H9 (cell line): ENCODE measurements around the gene ASTN1. TPM values are rescaled to one million over a fixed set of nuclear protein-coding genes. Genes with fewer than 3 reads are reported as not detected.
A peak's percentile ranks its signal among the peaks of the same experiment; 100 is the strongest.

Experiments used
- DNase-seq: peaks from one replicate; pipeline ENCODE4 v3.0.0-alpha.2; 2017
- H2AFZ ChIP-seq: one replicate; pipeline ENCODE4 v1.6.1; 2013; ENCODE audit warnings: mild to moderate bottlenecking, low read length, control low read depth, moderate library complexity
- H2AK5ac ChIP-seq: 2 replicates; pipeline ENCODE4 v1.6.1; 2013; ENCODE audit warnings: low read length, control low read depth, mixed read lengths; ENCODE audit not compliant: insufficient read length
- H2BK120ac ChIP-seq: one replicate; pipeline ENCODE4 v1.6.1; 2013; ENCODE audit warnings: low read depth, mild to moderate bottlenecking, low read length, control low read depth, inconsistent platforms; ENCODE audit not compliant: poor library complexity, severe bottlenecking
- H2BK12ac ChIP-seq: 2 replicates; pipeline ENCODE4 v1.6.1; 2013; ENCODE audit warnings: low read length, control low read depth, mixed read lengths, low read depth; ENCODE audit not compliant: insufficient read length
- H2BK15ac ChIP-seq: 2 replicates; pipeline ENCODE4 v1.6.1; 2013; ENCODE audit warnings: low read depth, low read length, control low read depth
- H2BK20ac ChIP-seq: one replicate; pipeline ENCODE4 v1.6.1; 2013; ENCODE audit warnings: low read depth, mild to moderate bottlenecking, low read length, control low read depth, inconsistent platforms; ENCODE audit not compliant: poor library complexity, severe bottlenecking
- H2BK5ac ChIP-seq: 2 replicates; pipeline ENCODE4 v1.6.1; 2013; ENCODE audit warnings: low read length, control low read depth, mixed read lengths; ENCODE audit not compliant: insufficient read length
- H3K14ac ChIP-seq: 2 replicates; pipeline ENCODE4 v1.6.1; 2013; ENCODE audit warnings: low read length, control low read depth; ENCODE audit not compliant: insufficient read depth
- H3K18ac ChIP-seq: 2 replicates; pipeline ENCODE4 v1.6.1; 2013; ENCODE audit warnings: low read depth, mild to moderate bottlenecking, mixed read lengths, low read length, control low read depth; ENCODE audit not compliant: insufficient read length
- H3K23ac ChIP-seq: 2 replicates; pipeline ENCODE4 v1.6.1; 2013; ENCODE audit warnings: low read length, control low read depth, mixed read lengths, low read depth; ENCODE audit not compliant: insufficient read length
- H3K23me2 ChIP-seq: 2 replicates; pipeline ENCODE4 v1.6.1; 2013; ENCODE audit warnings: low read depth, mild to moderate bottlenecking, mixed read lengths, low read length, control low read depth; ENCODE audit not compliant: insufficient read length, poor library complexity, severe bottlenecking
- H3K27ac ChIP-seq: 2 replicates; pipeline ENCODE4 v1.5.1; 2013; ENCODE audit warnings: low read length, control low read depth, mixed read lengths, low read depth; ENCODE audit not compliant: insufficient read length
- H3K27me3 ChIP-seq: 2 replicates; pipeline ENCODE4 v1.6.1; 2013; ENCODE audit warnings: low read length, control low read depth, inconsistent platforms; ENCODE audit not compliant: insufficient read depth
- H3K4ac ChIP-seq: 2 replicates; pipeline ENCODE4 v1.6.1; 2013; ENCODE audit warnings: low read depth, mild to moderate bottlenecking, control low read depth, inconsistent platforms, low read length, moderate library complexity
- H3K4me1 ChIP-seq: 2 replicates; pipeline ENCODE4 v1.6.1; 2013; ENCODE audit warnings: low read length, control low read depth, inconsistent platforms; ENCODE audit not compliant: insufficient read depth
- H3K4me2 ChIP-seq: 2 replicates; pipeline ENCODE4 v1.6.1; 2013; ENCODE audit warnings: low read length, control low read depth, mixed read lengths; ENCODE audit not compliant: insufficient read length, insufficient read depth
- H3K56ac ChIP-seq: 2 replicates; pipeline ENCODE4 v1.6.1; 2013; ENCODE audit warnings: low read depth, mild to moderate bottlenecking, mixed read lengths, low read length, control low read depth; ENCODE audit not compliant: insufficient read length
- H3K79me1 ChIP-seq: 2 replicates; pipeline ENCODE4 v1.6.1; 2013; ENCODE audit warnings: low read depth, mild to moderate bottlenecking, moderate library complexity, low read length, control low read depth, inconsistent platforms; ENCODE audit not compliant: insufficient read depth, poor library complexity, severe bottlenecking
- H3K79me2 ChIP-seq: 2 replicates; pipeline ENCODE4 v1.6.1; 2013; ENCODE audit warnings: low read length, control low read depth, inconsistent platforms; ENCODE audit not compliant: insufficient read depth
- H3K9ac ChIP-seq: 2 replicates; pipeline ENCODE4 v1.6.1; 2013; ENCODE audit warnings: low read length, control low read depth, mixed read lengths; ENCODE audit not compliant: insufficient read length; ENCODE audit errors: extremely low read depth
- H3K9me3 ChIP-seq: one replicate; pipeline ENCODE4 v1.6.1; 2013; ENCODE audit warnings: low read depth, low read length, inconsistent platforms; ENCODE audit not compliant: control insufficient read depth
- H3T11ph ChIP-seq: one replicate; pipeline ENCODE4 v1.6.1; 2013; ENCODE audit warnings: mild to moderate bottlenecking, low read length, control low read depth, inconsistent platforms
- H4K20me1 ChIP-seq: one replicate; pipeline ENCODE4 v1.6.1; 2013; ENCODE audit not compliant: control insufficient read depth, insufficient read length, insufficient read depth
- H4K5ac ChIP-seq: 2 replicates; pipeline ENCODE4 v1.6.1; 2013; ENCODE audit warnings: low read depth, mild to moderate bottlenecking, mixed read lengths, low read length, control low read depth; ENCODE audit not compliant: insufficient read length
- H4K8ac ChIP-seq: replicated peaks from 2 replicates; pipeline ENCODE4 v1.6.1; 2013; ENCODE audit warnings: low read length, control low read depth, mixed read lengths, low read depth; ENCODE audit not compliant: insufficient read length
- H4K91ac ChIP-seq: 2 replicates; pipeline ENCODE4 v1.6.1; 2013; ENCODE audit warnings: low read depth, mild to moderate bottlenecking, moderate library complexity, mixed read lengths, low read length, control low read depth; ENCODE audit not compliant: insufficient read length
- H3K27ac Mint-ChIP-seq, 3 experiments: 2 replicates in 2 of 3; 3 replicates in 1 of 3; pipeline ENCODE4 v1.8.0; 2020 to 2021; ENCODE audit warnings: mixed read lengths in 3 of 3, mild to moderate bottlenecking in 1 of 3, moderate library complexity in 1 of 3
- H3K27me3 Mint-ChIP-seq: 2 replicates; pipeline ENCODE4 v1.8.0; 2021; ENCODE audit warnings: low read depth, mild to moderate bottlenecking, moderate library complexity, mixed read lengths
- H3K36me3 Mint-ChIP-seq, 3 experiments: 2 replicates in 2 of 3; 3 replicates in 1 of 3; pipeline ENCODE4 v1.8.0; 2020 to 2021; ENCODE audit warnings: low read depth in 3 of 3, mixed read lengths in 3 of 3; ENCODE audit not compliant: insufficient read depth in 1 of 3
- H3K4me1 Mint-ChIP-seq, 2 experiments: 2 replicates each; pipeline ENCODE4 v1.8.0; 2020; ENCODE audit warnings: mixed read lengths in 2 of 2
- H3K4me3 Mint-ChIP-seq, 2 experiments: 2 replicates in 1 of 2; 3 replicates in 1 of 2; pipeline ENCODE4 v1.8.0; 2020 to 2021; ENCODE audit warnings: mild to moderate bottlenecking in 2 of 2, mixed read lengths in 2 of 2, moderate library complexity in 1 of 2
- H3K9me3 Mint-ChIP-seq, 2 experiments: 2 replicates in 1 of 2; 3 replicates in 1 of 2; pipeline ENCODE4 v1.8.0; 2020; ENCODE audit warnings: mild to moderate bottlenecking in 2 of 2, mixed read lengths in 2 of 2, moderate library complexity in 1 of 2
- CTCF ChIP-seq: fragments of 200-600 bp; sonication (generic); conservative IDR thresholded peaks from 3 replicates; pipeline ENCODE4 v1.8.0; 2021; ENCODE audit warnings: antibody characterized with exemption, mild to moderate bottlenecking
- WGBS: extraction: QIAGEN DNeasy Blood & Tissue Kit; methylation state at CpG from one replicate; pipeline ENCODE4 v1.1.7; 2013; ENCODE audit warnings: missing lambda C conversion rate, low lambda C conversion rate, mixed read lengths; ENCODE audit not compliant: insufficient read length; ENCODE audit errors: extremely low coverage; 5-methylcytosine and 5-hydroxymethylcytosine counted together
- total RNA-seq: library from RNA; stranded (reverse); gene quantifications from 2 replicates; pipeline ENCODE4 v1.2.1, GENCODE V29; 2021

Gene ASTN1
- total RNA-seq, 1 experiment from 2014 or later = 0.98 TPM

DNA sequence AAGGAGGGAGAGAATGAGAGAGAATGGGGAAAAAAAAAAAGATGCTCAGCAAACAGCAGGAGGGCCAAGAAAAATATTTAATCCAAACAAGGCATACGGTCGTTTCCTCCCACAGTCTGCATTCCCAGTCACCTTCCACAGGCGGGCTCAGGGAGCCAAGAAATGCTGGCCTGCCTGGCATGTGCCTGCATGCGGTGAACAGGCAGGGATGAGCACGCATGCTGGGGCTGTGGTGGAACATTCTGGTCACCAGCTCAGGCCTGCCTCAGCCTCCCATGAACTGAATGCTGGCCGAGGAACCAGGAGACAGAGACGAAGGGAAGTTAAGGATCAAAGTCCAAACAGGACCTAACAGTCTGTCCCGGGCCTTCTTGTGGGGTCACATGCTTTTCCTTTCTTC, 335.3 kb downstream of the ASTN1 start:
- Mint-ChIP-seq H3K4me1 (peaks cover 0 to 2% of the 10 kb centered on the region in 2 experiments; a peak in 1 of 4 replicates), H3K27ac (peak overlapping the region in 1 of 3 experiments; percentile 48; a peak in 1 of 7 replicates), H3K27me3 (no peaks in the 10 kb centered on the region), H3K4me3 (no peak overlapping the region), H3K36me3 (no peaks in the 10 kb centered on the region), H3K9me3 (no peaks in the 10 kb centered on the region)
- Histone ChIP-seq H3K9me3 (no peaks in the 10 kb centered on the region), H2BK5ac (no peak overlapping the region), H3K56ac (no peak overlapping the region), H4K8ac (no peak overlapping the region), H3K14ac (no peak overlapping the region), H4K5ac (no peak overlapping the region), H3K18ac (no peak overlapping the region), H3K9ac (no peak overlapping the region), H2BK20ac (no peak overlapping the region), H2BK12ac (no peak overlapping the region), H3K27me3 (no peaks in the 10 kb centered on the region), H3K4me1 (no peaks in the 10 kb centered on the region; the same call in 1 of the 2 replicates), H4K20me1 (no peaks in the 10 kb centered on the region), H4K91ac (no peak overlapping the region), H3K23ac (no peak overlapping the region), H2BK15ac (no peak overlapping the region), H3K4ac (no peak overlapping the region), H3K79me1 (no peaks in the 10 kb centered on the region), H3K23me2 (no peaks in the 10 kb centered on the region), H3K79me2 (no peaks in the 10 kb centered on the region), H3T11ph (no peak overlapping the region), H3K4me2 (no peak overlapping the region), H2AK5ac (no peak overlapping the region), H2BK120ac (no peak overlapping the region), H2AFZ (no peak overlapping the region), H3K27ac (no peak overlapping the region)
- DNase-seq = no peak
- no peak for TF ChIP-seq CTCF
- no CpG with 5 or more reads among the region's 8 CpGs for WGBS
